ENCODE results near the gene UBL5. TPM values are rescaled to one million over a fixed set of nuclear protein-coding genes. Genes with fewer than 3 reads are reported as not detected.

The UBL5 gene
- 100 to 1,000 TPM; 155 to 157 TPM for total RNA-seq
- 100 to 1,000 TPM; 252 to 339 TPM for polyA plus RNA-seq

DNA sequence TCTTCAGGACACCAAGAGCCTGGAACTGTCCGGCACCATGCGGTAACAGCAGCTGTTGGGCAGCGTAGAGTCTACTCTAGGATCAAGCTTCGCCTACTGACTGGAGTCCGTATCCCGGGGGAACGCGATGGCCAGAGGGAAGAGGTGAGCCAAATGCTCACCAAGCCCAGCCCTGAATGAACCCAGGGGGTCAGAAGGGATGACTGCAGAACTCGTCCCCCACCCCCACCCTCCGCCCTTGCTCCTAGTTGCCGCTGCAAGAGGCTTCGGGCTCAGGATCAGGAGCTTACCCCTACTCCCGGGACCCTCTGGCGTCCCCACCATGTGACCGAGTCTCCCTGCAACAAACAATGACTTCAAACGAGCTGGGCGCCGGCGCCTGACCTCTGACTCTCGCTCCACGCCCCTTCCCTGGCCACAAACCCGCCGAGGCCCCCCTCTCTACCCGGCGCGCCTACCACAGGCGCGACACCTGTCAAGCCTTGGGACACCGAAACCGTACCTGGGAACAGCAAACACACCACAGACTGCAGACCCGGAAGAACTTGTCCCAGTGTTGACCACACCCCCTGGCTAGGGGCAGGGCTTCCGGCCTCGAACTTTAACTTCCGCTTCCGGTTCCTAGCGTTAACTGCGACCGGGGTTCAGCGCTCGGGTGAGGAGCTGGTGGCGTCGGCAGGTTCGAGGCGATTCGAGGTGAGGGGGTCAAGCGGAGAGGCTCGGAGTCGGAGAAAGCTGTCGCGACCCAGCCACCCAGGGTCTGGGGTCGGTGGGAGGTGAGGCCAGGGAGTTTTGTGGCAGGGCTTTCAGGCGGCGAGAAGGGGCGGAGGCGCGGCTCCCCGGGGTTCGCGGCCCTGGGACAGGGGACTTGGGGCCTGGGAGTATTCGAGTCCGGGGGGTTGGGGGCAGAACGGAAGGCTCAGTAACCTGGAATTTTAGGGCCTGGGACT lies at the start of gene UBL5:
UBL5 (plus strand) TSS at position 630 of the 950 bp plus-strand sequence. CDS start 420 bp downstream, outside the sequence.
- peak within 1 kb of the TSS; percentile 2 to 29 for H3K27ac ChIP-seq (ENCODE audit: low read depth in 1 of 2, low read length in 2 of 2)
- H3K9me3 ChIP-seq (ENCODE audit: control insufficient read depth in 4 of 4, low read length in 3 of 4), result no peaks in the 10 kb centered on the region
- peak; percentile 88 for DNase-seq (ENCODE audit: low spot score)
- peak within 1 kb of the TSS; percentile 58 to 63 for H3K9ac ChIP-seq (ENCODE audit: low read depth in 1 of 2, low read length in 2 of 2)
- H3K27me3 ChIP-seq (ENCODE audit: control insufficient read depth in 4 of 4, insufficient read depth in 4 of 4, low read length in 3 of 4), result no peaks in the 10 kb centered on the region
- peak within 1 kb of the TSS; percentile 62 to 88 (median 80) for H3K4me3 ChIP-seq (ENCODE audit: low read depth in 1 of 3, low read length in 3 of 3)
- TF ChIP-seq, protein P1, sequence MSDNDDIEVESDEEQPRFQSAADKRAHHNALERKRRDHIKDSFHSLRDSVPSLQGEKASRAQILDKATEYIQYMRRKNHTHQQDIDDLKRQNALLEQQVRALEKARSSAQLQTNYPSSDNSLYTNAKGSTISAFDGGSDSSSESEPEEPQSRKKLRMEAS (IDR thresholded peaks at IDR 0.05), result peak; percentile 61
- TF ChIP-seq TAF1 (conservative IDR thresholded peaks at IDR 0.05) (no peak), HNF4A (conservative IDR thresholded peaks at IDR 0.05) (no peak), SP1 (IDR thresholded peaks at IDR 0.05) (peak; percentile 48), YY1 (IDR thresholded peaks at IDR 0.05) (no peak), EGR1 (IDR thresholded peaks at IDR 0.05; ENCODE audit: low read depth in 2 of 2) (peak; percentile 29 to 49), RXRA (IDR thresholded peaks at IDR 0.05) (peak; percentile 14 to 43), FOXA1 (IDR thresholded peaks at IDR 0.05) (no peak), RAD21 (IDR thresholded peaks at IDR 0.05) (peak in 1 of 2 donors; percentile 12), NR2F2 (IDR thresholded peaks at IDR 0.05) (peak; percentile 73), GABPA (IDR thresholded peaks at IDR 0.05 in 1 of 2, conservative IDR thresholded peaks at IDR 0.05 in 1 of 2) (peak; percentile 97 to 100), FOXA2 (IDR thresholded peaks at IDR 0.05) (no peak), HNF4G (IDR thresholded peaks at IDR 0.05) (no peak)
- TF ChIP-seq, protein P2, sequence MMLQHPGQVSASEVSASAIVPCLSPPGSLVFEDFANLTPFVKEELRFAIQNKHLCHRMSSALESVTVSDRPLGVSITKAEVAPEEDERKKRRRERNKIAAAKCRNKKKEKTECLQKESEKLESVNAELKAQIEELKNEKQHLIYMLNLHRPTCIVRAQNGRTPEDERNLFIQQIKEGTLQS (IDR thresholded peaks at IDR 0.05), result no peak
- TF ChIP-seq, protein P3, sequence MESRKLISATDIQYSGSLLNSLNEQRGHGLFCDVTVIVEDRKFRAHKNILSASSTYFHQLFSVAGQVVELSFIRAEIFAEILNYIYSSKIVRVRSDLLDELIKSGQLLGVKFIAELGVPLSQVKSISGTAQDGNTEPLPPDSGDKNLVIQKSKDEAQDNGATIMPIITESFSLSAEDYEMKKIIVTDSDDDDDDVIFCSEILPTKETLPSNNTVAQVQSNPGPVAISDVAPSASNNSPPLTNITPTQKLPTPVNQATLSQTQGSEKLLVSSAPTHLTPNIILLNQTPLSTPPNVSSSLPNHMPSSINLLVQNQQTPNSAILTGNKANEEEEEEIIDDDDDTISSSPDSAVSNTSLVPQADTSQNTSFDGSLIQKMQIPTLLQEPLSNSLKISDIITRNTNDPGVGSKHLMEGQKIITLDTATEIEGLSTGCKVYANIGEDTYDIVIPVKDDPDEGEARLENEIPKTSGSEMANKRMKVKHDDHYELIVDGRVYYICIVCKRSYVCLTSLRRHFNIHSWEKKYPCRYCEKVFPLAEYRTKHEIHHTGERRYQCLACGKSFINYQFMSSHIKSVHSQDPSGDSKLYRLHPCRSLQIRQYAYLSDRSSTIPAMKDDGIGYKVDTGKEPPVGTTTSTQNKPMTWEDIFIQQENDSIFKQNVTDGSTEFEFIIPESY (IDR thresholded peaks at IDR 0.05), result no peak
- TF ChIP-seq, protein P4, sequence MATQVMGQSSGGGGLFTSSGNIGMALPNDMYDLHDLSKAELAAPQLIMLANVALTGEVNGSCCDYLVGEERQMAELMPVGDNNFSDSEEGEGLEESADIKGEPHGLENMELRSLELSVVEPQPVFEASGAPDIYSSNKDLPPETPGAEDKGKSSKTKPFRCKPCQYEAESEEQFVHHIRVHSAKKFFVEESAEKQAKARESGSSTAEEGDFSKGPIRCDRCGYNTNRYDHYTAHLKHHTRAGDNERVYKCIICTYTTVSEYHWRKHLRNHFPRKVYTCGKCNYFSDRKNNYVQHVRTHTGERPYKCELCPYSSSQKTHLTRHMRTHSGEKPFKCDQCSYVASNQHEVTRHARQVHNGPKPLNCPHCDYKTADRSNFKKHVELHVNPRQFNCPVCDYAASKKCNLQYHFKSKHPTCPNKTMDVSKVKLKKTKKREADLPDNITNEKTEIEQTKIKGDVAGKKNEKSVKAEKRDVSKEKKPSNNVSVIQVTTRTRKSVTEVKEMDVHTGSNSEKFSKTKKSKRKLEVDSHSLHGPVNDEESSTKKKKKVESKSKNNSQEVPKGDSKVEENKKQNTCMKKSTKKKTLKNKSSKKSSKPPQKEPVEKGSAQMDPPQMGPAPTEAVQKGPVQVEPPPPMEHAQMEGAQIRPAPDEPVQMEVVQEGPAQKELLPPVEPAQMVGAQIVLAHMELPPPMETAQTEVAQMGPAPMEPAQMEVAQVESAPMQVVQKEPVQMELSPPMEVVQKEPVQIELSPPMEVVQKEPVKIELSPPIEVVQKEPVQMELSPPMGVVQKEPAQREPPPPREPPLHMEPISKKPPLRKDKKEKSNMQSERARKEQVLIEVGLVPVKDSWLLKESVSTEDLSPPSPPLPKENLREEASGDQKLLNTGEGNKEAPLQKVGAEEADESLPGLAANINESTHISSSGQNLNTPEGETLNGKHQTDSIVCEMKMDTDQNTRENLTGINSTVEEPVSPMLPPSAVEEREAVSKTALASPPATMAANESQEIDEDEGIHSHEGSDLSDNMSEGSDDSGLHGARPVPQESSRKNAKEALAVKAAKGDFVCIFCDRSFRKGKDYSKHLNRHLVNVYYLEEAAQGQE (IDR thresholded peaks at IDR 0.05), result no peak
- under 1% methylated on average over 62 of the region's 62 CpGs for WGBS
- peaks cover 2 to 20% (median 17%) of the 10 kb centered on the region in 4 donors for H3K4me1 ChIP-seq (ENCODE audit: control insufficient read depth in 4 of 4, insufficient read depth in 4 of 4, low read length in 3 of 4)
- peaks cover 0 to 8% (median 0%) of the 10 kb centered on the region in 4 donors for H3K36me3 ChIP-seq (ENCODE audit: control insufficient read depth in 4 of 4, insufficient read depth in 3 of 4, low read depth in 1 of 4, low read length in 3 of 4)

DNA sequence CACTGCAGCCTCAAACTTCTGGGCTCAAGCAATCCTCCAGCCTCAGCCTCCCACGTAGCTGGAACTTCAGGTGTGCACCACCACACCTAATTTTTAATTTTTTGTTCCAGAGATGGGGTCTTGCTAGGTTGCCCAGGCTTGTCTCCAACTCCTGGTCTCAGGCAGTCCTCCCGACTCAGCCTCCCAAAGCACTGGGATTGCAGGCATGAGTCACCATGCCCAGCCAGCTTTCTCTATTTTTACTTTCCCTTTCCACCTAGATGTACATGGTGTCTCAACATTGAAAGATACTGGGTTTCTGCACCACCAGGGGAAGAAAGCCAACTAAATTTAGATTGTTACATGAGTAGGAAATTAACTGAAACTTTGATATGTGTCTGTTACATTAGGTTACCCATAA lies 45.4 kb upstream of the UBL5 start:
- H3K9ac ChIP-seq (ENCODE audit: low read depth in 1 of 2, low read length in 2 of 2), result no peak overlapping the region
- no peaks in the 10 kb centered on the region for H3K27me3 ChIP-seq (ENCODE audit: control insufficient read depth in 4 of 4, insufficient read depth in 4 of 4, low read length in 3 of 4)
- no peaks in the 10 kb centered on the region for H3K36me3 ChIP-seq (ENCODE audit: control insufficient read depth in 4 of 4, insufficient read depth in 3 of 4, low read depth in 1 of 4, low read length in 3 of 4)
- peaks cover 4 to 14% (median 10%) of the 10 kb centered on the region in 4 donors for H3K4me1 ChIP-seq (ENCODE audit: control insufficient read depth in 4 of 4, insufficient read depth in 4 of 4, low read length in 3 of 4)
- DNase-seq (ENCODE audit: low spot score), result no peak
- 98% methylated on average over 2 of the region's 2 CpGs for WGBS
- H3K27ac ChIP-seq (ENCODE audit: low read depth in 1 of 2, low read length in 2 of 2), result no peak overlapping the region
- H3K9me3 ChIP-seq (ENCODE audit: control insufficient read depth in 4 of 4, low read length in 3 of 4), result no peaks in the 10 kb centered on the region
- no peak overlapping the region for H3K4me3 ChIP-seq (ENCODE audit: low read depth in 1 of 3, low read length in 3 of 3)
- TF ChIP-seq, protein P3 (IDR thresholded peaks at IDR 0.05), result no peak
- TF ChIP-seq, protein P2 (IDR thresholded peaks at IDR 0.05), result no peak
- TF ChIP-seq HNF4A (conservative IDR thresholded peaks at IDR 0.05) (no peak), EGR1 (IDR thresholded peaks at IDR 0.05; ENCODE audit: low read depth in 2 of 2) (no peak), RXRA (IDR thresholded peaks at IDR 0.05) (no peak), RAD21 (IDR thresholded peaks at IDR 0.05) (no peak), YY1 (IDR thresholded peaks at IDR 0.05) (no peak), FOXA1 (IDR thresholded peaks at IDR 0.05) (no peak), FOXA2 (IDR thresholded peaks at IDR 0.05) (no peak), NR2F2 (IDR thresholded peaks at IDR 0.05) (no peak)
- TF ChIP-seq, protein P4 (IDR thresholded peaks at IDR 0.05), result no peak

All from liver (tissue), 9 donors.